H1 (cell line): ENCODE measurements around the gene LPCAT3. TPM values are rescaled to one million over a fixed set of nuclear protein-coding genes. Genes with fewer than 3 reads are reported as not detected.

Experiments used
- CTCF ChIA-PET: fragments of 300-600 bp; sonication (Branson Sonifier 250); formaldehyde crosslinking; loops from one replicate; lab custom pipeline; 2021; ENCODE audit not compliant: partially characterized antibody; lab: Charles Lee
- POLR2A ChIA-PET: fragments of 300-600 bp; sonication (Branson Sonifier 250); formaldehyde crosslinking; loops from one replicate; lab custom pipeline; 2021; ENCODE audit warnings: inconsistent platforms; ENCODE audit not compliant: partially characterized antibody; lab: Charles Lee
- DNase-seq, 2 experiments: peaks; one replicate each; pipeline versions ENCODE4 v3.0.0 to v3.0.0-alpha.2; 2010 to 2022; ENCODE audit warnings: low spot score in 2 of 2, low read depth in 1 of 2, mixed read lengths in 1 of 2
- FAIRE-seq: peaks from 2 replicates; lab custom pipeline; 2011; peaks lifted over from hg19 to GRCh38; lab: Jason Lieb, UNC
- H2AFZ ChIP-seq: 2 replicates; pipeline ENCODE4 v1.8.1; 2012; ENCODE audit warnings: low read length, inconsistent platforms
- H2AK5ac ChIP-seq: 2 replicates; pipeline ENCODE4 v1.6.1; 2013; ENCODE audit warnings: low read depth, low read length
- H2BK120ac ChIP-seq: replicated peaks from 2 replicates; pipeline ENCODE3; 2013; ENCODE audit warnings: low read depth, low read length, inconsistent platforms
- H2BK12ac ChIP-seq: 2 replicates; pipeline ENCODE4 v1.6.1; 2013; ENCODE audit warnings: low read depth, low read length
- H2BK15ac ChIP-seq: 2 replicates; pipeline ENCODE4 v1.6.1; 2013; ENCODE audit warnings: low read length
- H2BK20ac ChIP-seq: 2 replicates; pipeline ENCODE4 v1.6.1; 2013; ENCODE audit warnings: low read length
- H2BK5ac ChIP-seq: 2 replicates; pipeline ENCODE4 v1.6.1; 2013; ENCODE audit warnings: low read depth, low read length
- H3K14ac ChIP-seq: 2 replicates; pipeline ENCODE4 v1.6.1; 2013; ENCODE audit warnings: inconsistent platforms; ENCODE audit not compliant: insufficient read length
- H3K18ac ChIP-seq: 2 replicates; pipeline ENCODE4 v1.6.1; 2013; ENCODE audit warnings: low read length; ENCODE audit errors: extremely low read depth
- H3K23ac ChIP-seq: 2 replicates; pipeline ENCODE4 v1.6.1; 2013; ENCODE audit warnings: inconsistent platforms; ENCODE audit not compliant: insufficient read length
- H3K23me2 ChIP-seq: 2 replicates; pipeline ENCODE4 v1.6.1; 2013; ENCODE audit warnings: low read depth, low read length
- H3K27ac ChIP-seq: 2 replicates; pipeline ENCODE4 v1.6.1; 2011; ENCODE audit warnings: low read depth, low read length, inconsistent platforms
- H3K27me3 ChIP-seq, 4 experiments: replicated peaks in 1 of 4; 1 replicate in 1 of 4; 2 replicates in 3 of 4; pipeline versions ENCODE4 v1.6.1 to v1.8.1; 2011 to 2013; ENCODE audit warnings: low read length in 3 of 4, mild to moderate bottlenecking in 3 of 4, inconsistent platforms in 2 of 4, mixed read lengths in 2 of 4, moderate library complexity in 1 of 4; ENCODE audit not compliant: control insufficient read depth in 3 of 4, insufficient read depth in 3 of 4; ENCODE audit errors: extremely low read depth in 1 of 4
- H3K36me3 ChIP-seq, 4 experiments: 2 replicates each; pipeline versions ENCODE4 v1.6.1 to v1.8.1; 2011 to 2013; ENCODE audit warnings: mild to moderate bottlenecking in 4 of 4, low read length in 3 of 4, moderate library complexity in 2 of 4, control low read depth in 1 of 4, inconsistent platforms in 1 of 4; ENCODE audit not compliant: insufficient read depth in 4 of 4, control insufficient read depth in 2 of 4
- H3K4ac ChIP-seq: replicated peaks from 2 replicates; pipeline ENCODE3; 2013; ENCODE audit warnings: low read length, low read depth, mixed read lengths, inconsistent platforms; ENCODE audit not compliant: insufficient read length
- H3K4me1 ChIP-seq, 4 experiments: replicated peaks in 1 of 4; 1 replicate in 1 of 4; 2 replicates in 3 of 4; pipeline versions ENCODE4 v1.6.1 to v1.8.1; 2011 to 2013; ENCODE audit warnings: low read length in 3 of 4, inconsistent platforms in 2 of 4, mixed read lengths in 1 of 4; ENCODE audit not compliant: insufficient read depth in 4 of 4, control insufficient read depth in 3 of 4
- H3K4me2 ChIP-seq, 2 experiments: 2 replicates each; pipeline versions ENCODE4 v1.6.1 to v1.8.1; 2011 to 2013; ENCODE audit warnings: low read depth in 2 of 2, low read length in 2 of 2, control low read depth in 1 of 2, inconsistent platforms in 1 of 2, mild to moderate bottlenecking in 1 of 2; ENCODE audit not compliant: insufficient read depth in 1 of 2
- H3K4me3 ChIP-seq, 4 experiments: fragments of 200-600, 300-600 bp in 1 of 4; sonication (generic), shearing (Covaris generic), sonication (Bioruptor Twin) in 1 of 4; 2 replicates each; pipeline versions ENCODE4 v1.5.1 to v1.8.1; 2011 to 2016; ENCODE audit warnings: low read length in 4 of 4, low read depth in 3 of 4, control low read depth in 2 of 4, inconsistent platforms in 2 of 4, mild to moderate bottlenecking in 2 of 4, mixed read lengths in 1 of 4, moderate library complexity in 1 of 4; ENCODE audit not compliant: insufficient read depth in 2 of 4; ENCODE audit errors: extremely low read depth in 1 of 4
- H3K56ac ChIP-seq: replicated peaks from 2 replicates; pipeline ENCODE3; 2013; ENCODE audit warnings: low read depth, mild to moderate bottlenecking, mixed read lengths, low read length, inconsistent platforms; ENCODE audit not compliant: insufficient read length
- H3K79me1 ChIP-seq: 2 replicates; pipeline ENCODE4 v1.6.1; 2013; ENCODE audit warnings: low read depth, low read length, control low read depth
- H3K79me2 ChIP-seq, 2 experiments: 2 replicates each; pipeline versions ENCODE4 v1.6.1 to v1.8.1; 2012 to 2013; ENCODE audit warnings: low read length in 2 of 2, mild to moderate bottlenecking in 2 of 2, inconsistent platforms in 1 of 2; ENCODE audit not compliant: insufficient read depth in 2 of 2, control insufficient read depth in 1 of 2
- H3K9ac ChIP-seq, 4 experiments: replicated peaks in 1 of 4; 1 replicate in 1 of 4; 2 replicates in 3 of 4; pipeline versions ENCODE4 v1.6.1 to v1.8.1; 2011 to 2013; ENCODE audit warnings: low read depth in 3 of 4, low read length in 3 of 4, control low read depth in 2 of 4, mild to moderate bottlenecking in 2 of 4, moderate library complexity in 2 of 4, inconsistent platforms in 1 of 4; ENCODE audit errors: extremely low read depth in 1 of 4
- H3K9me3 ChIP-seq, 2 experiments: 2 replicates each; pipeline versions ENCODE4 v1.6.1 to v1.8.1; 2012 to 2013; ENCODE audit warnings: mild to moderate bottlenecking in 2 of 2, moderate library complexity in 2 of 2, control low read depth in 1 of 2, inconsistent platforms in 1 of 2, low read depth in 1 of 2, low read length in 1 of 2, mixed read lengths in 1 of 2; ENCODE audit not compliant: insufficient read depth in 2 of 2
- H4K20me1 ChIP-seq, 2 experiments: replicated peaks in 1 of 2; 2 replicates each; pipeline versions ENCODE3 to v1.8.1; 2011 to 2013; ENCODE audit warnings: inconsistent platforms in 2 of 2, low read length in 2 of 2, mild to moderate bottlenecking in 1 of 2; ENCODE audit not compliant: insufficient read depth in 2 of 2, control insufficient read depth in 1 of 2
- H4K5ac ChIP-seq: 2 replicates; pipeline ENCODE4 v1.6.1; 2013; ENCODE audit warnings: low read length, low read depth, mixed read lengths, inconsistent platforms; ENCODE audit not compliant: insufficient read length
- H4K8ac ChIP-seq: 2 replicates; pipeline ENCODE4 v1.8.0; 2013; ENCODE audit warnings: mild to moderate bottlenecking, moderate library complexity, low read length, inconsistent platforms; ENCODE audit not compliant: insufficient read depth; ENCODE audit errors: extremely low read depth
- H4K91ac ChIP-seq: replicated peaks from 2 replicates; pipeline ENCODE3; 2013; ENCODE audit warnings: low read length, mixed read lengths, inconsistent platforms; ENCODE audit not compliant: insufficient read length
- ASH2L ChIP-seq: fragments of 200-600, 300-600 bp; sonication (generic); IDR thresholded peaks from one replicate; pipeline ENCODE4 v1.7.1; 2017; ENCODE audit warnings: low read length
- BCL11A ChIP-seq, 2 experiments: IDR thresholded peaks; one replicate each; pipeline ENCODE4 v1.6.1; 2011; ENCODE audit warnings: low read depth in 2 of 2, low read length in 2 of 2, mild to moderate bottlenecking in 2 of 2
- PHF8 ChIP-seq: fragments of 200-600 bp; sonication (generic); conservative IDR thresholded peaks from 2 replicates; pipeline ENCODE4 v1.7.1; 2012; ENCODE audit warnings: low read depth, mild to moderate bottlenecking, inconsistent platforms, low read length, moderate library complexity
- RAD21 ChIP-seq, 2 experiments: IDR thresholded peaks in 1 of 2; conservative IDR thresholded peaks in 1 of 2; 2 replicates each; pipeline ENCODE4 v1.6.1; 2011; ENCODE audit warnings: low read depth in 2 of 2, low read length in 2 of 2, improper control_type of control experiment in 1 of 2, inconsistent platforms in 1 of 2, mild to moderate bottlenecking in 1 of 2, moderate library complexity in 1 of 2
- USF2 ChIP-seq: IDR thresholded peaks from 2 replicates; pipeline ENCODE4 v1.6.1; 2011; ENCODE audit warnings: low read length, improper control_type of control experiment
- polyA plus RNA-seq, 7 experiments: library from polyadenylated mRNA; depleted of rRNA in 3 of 7; stranded (reverse) in 5 of 7; unstranded in 2 of 7; fragments of >200 nt in 5 of 7; fragments of 200-250 nt in 2 of 7; gene quantifications; 1 replicate in 5 of 7; 2 replicates in 1 of 7; 4 replicates in 1 of 7; pipeline versions ENCODE4 v1.2.1 to v1.2.3, GENCODE V29; 2011 to 2013; ENCODE audit warnings: missing spikeins in 2 of 7, mixed read lengths in 2 of 7
- total RNA-seq: library from RNA; stranded (reverse); fragmentation: NEBNext Ultra II Directional; extraction: Animal tissue kit (Norgen Biotek cat#: 25700); gene quantifications from 2 replicates; pipeline ENCODE4 v1.2.1, GENCODE V29; 2021

The LPCAT3 gene
- total and polyA plus RNA-seq, 2 of the 8 experiments (the other 6 are each of a cell fraction or from before 2014, with no cell fraction given) = 55.8 to 70.4 TPM

DNA sequence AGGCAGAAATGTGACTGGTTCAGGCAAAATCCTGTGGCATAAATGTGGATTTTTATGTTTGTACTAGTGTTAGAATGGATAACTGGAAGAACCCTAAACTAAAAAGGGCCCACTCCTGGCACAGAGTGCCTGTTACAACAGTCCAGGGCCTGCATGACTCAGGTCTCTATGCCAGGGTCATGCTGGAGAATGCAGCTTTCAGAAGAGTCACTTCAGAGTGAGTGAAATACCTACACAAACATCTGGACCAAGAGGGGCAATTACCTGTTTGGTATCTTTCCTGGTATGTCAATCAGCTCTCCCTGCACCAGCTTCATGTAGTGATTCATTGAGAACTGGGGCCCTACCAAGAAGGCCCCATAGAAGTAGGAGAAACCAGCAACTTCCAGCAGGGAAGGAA is 37.5 kb downstream of the LPCAT3 start:
- no peak overlapping the region for H2BK5ac ChIP-seq
- no peaks in the 10 kb centered on the region for H3K79me2 ChIP-seq
- no peak for DNase-seq
- H3K9ac ChIP-seq = no peak overlapping the region
- H3K14ac ChIP-seq = no peak overlapping the region
- no peak overlapping the region for H3K4ac ChIP-seq
- no peak overlapping the region for H4K5ac ChIP-seq
- no peak for TF ChIP-seq RAD21 (IDR thresholded peaks at IDR 0.05 in 1 of 2, conservative IDR thresholded peaks at IDR 0.05 in 1 of 2; ENCODE audit: low read depth in 2 of 2, low read length in 2 of 2)
- TF ChIP-seq PHF8 = no peak
- no peak for TF ChIP-seq USF2
- TF ChIP-seq BCL11A (IDR thresholded peaks at IDR 0.05; ENCODE audit: low read depth in 2 of 2, low read length in 2 of 2) = no peak
- TF ChIP-seq ASH2L = no peak
- no peak overlapping the region for H3K4me2 ChIP-seq
- H3K79me1 ChIP-seq = 0 out of 2 replicates have a peak, but pooled peaks cover 2% of the 10 kb centered on the region
- H3K18ac ChIP-seq = no peak overlapping the region
- no peak overlapping the region for H2BK120ac ChIP-seq
- no peak overlapping the region for H2BK12ac ChIP-seq
- no peaks in the 10 kb centered on the region for H3K27me3 ChIP-seq
- no peaks in the 10 kb centered on the region for H3K23me2 ChIP-seq
- no peak overlapping the region for H4K91ac ChIP-seq
- no peak overlapping the region for H2BK20ac ChIP-seq
- H4K20me1 ChIP-seq = peaks cover 5 to 9% of the 10 kb centered on the region in 2 experiments
- H3K27ac ChIP-seq = no peak overlapping the region
- H3K56ac ChIP-seq = no peak overlapping the region
- CTCF ChIA-PET = interaction anchor here (0.6 to 1.6 kb wide), 4 partner anchors 16 to 112 kb away, joined by 3 to 4 read pairs (median 3); no protein-coding TSS in a partner anchor
- peaks cover 0 to 6% (median under 1%) of the 10 kb centered on the region in 4 experiments; a peak in 2 of 7 replicates for H3K4me1 ChIP-seq
- no peak overlapping the region for H2BK15ac ChIP-seq
- no peak overlapping the region for H3K23ac ChIP-seq
- no peak for FAIRE-seq
- POLR2A ChIA-PET = interaction anchor here (0.7 to 30.5 kb wide), 9 partner anchors 8 to 127 kb away, joined by 3 to 1596 read pairs (median 4); partner anchors contain the start of genes ATN1, C12orf57, LPCAT3 and PTPN6
- H2AK5ac ChIP-seq = no peak overlapping the region
- H3K4me3 ChIP-seq = no peak overlapping the region
- no peak overlapping the region for H2AFZ ChIP-seq
- H3K9me3 ChIP-seq = no peaks in the 10 kb centered on the region
- peaks cover 16 to 74% (median 36%) of the 10 kb centered on the region in 4 experiments; a peak in 7 of 8 replicates for H3K36me3 ChIP-seq
- no peak overlapping the region for H4K8ac ChIP-seq
